MCF 10A (cell line): ENCODE results near the gene MED28. TPM values are rescaled to one million over a fixed set of nuclear protein-coding genes. Genes with fewer than 3 reads are reported as not detected.

ENCODE experiments used
- BruUV-seq: library from RNA; stranded (reverse); fragments of 400-500 nt; replicated peaks from 2 replicates; lab custom pipeline; 2021; lab: Mats Ljungman, UMichigan
- CTCF ChIA-PET: fragments of 300-600 bp; sonication (Branson Sonifier 250); formaldehyde crosslinking; extraction: SDS; loops from one replicate; lab custom pipeline; 2021; ENCODE audit warnings: antibody characterized with exemption, inconsistent platforms; lab: Yijun Ruan, JAX
- POLR2A ChIA-PET: fragments of 300-600, 350-650 bp; sonication (Branson Sonifier 250); formaldehyde crosslinking; extraction: SDS; loops from one replicate; lab custom pipeline; 2020; ENCODE audit warnings: antibody characterized with exemption, inconsistent platforms; lab: Yijun Ruan, JAX
- DNase-seq: peaks from one replicate; pipeline ENCODE4 v3.0.0-alpha.2; 2018; ENCODE audit not compliant: unreplicated experiment
- H3K27ac Mint-ChIP-seq: one replicate; pipeline ENCODE4 v1.8.0; 2022; ENCODE audit warnings: mild to moderate bottlenecking, low read depth, mixed read lengths; ENCODE audit not compliant: unreplicated experiment
- H3K27me3 Mint-ChIP-seq: one replicate; pipeline ENCODE4 v1.8.0; 2022; ENCODE audit warnings: mixed read lengths; ENCODE audit not compliant: insufficient read depth, unreplicated experiment
- H3K36me3 Mint-ChIP-seq: one replicate; pipeline ENCODE4 v1.8.0; 2022; ENCODE audit warnings: mild to moderate bottlenecking, moderate library complexity, mixed read lengths; ENCODE audit not compliant: insufficient read depth, unreplicated experiment
- H3K4me1 Mint-ChIP-seq: one replicate; pipeline ENCODE4 v1.8.0; 2022; ENCODE audit warnings: mixed read lengths; ENCODE audit not compliant: insufficient read depth, unreplicated experiment
- H3K4me3 Mint-ChIP-seq: one replicate; pipeline ENCODE4 v1.8.0; 2022; ENCODE audit warnings: mild to moderate bottlenecking, moderate library complexity, mixed read lengths; ENCODE audit not compliant: unreplicated experiment
- H3K9me3 Mint-ChIP-seq: one replicate; pipeline ENCODE4 v1.8.0; 2022; ENCODE audit warnings: mixed read lengths; ENCODE audit not compliant: unreplicated experiment
- CTCF ChIP-seq: fragments of 200-600 bp; IDR thresholded peaks from one replicate; pipeline ENCODE4 v1.8.0; 2022; ENCODE audit warnings: antibody characterized with exemption, mild to moderate bottlenecking; ENCODE audit not compliant: unreplicated experiment
- intact Hi-C: fragments of 100-400 bp; cut with micrococcal nuclease; formaldehyde crosslinking; loops from 2 replicates; pipeline ENCODE4 v1.14.1; 2022
- total RNA-seq: library from RNA; stranded (reverse); gene quantifications from 2 replicates; pipeline ENCODE4 v1.2.3, GENCODE V29; 2022

MED28 gene
- total RNA-seq, 1 experiment from 2014 or later, result 32.1 TPM

GRCh38 chr4:17680559-17681280, 66.3 kb downstream of the MED28 start:
- DNase-seq, result no peak
- no TSS peak for BruUV-seq
- ChIA-PET CTCF (no interaction called here), POLR2A (no interaction called here)
- no peak overlapping the region for H3K4me3 Mint-ChIP-seq
- intact Hi-C loops, result no loop called here
- H3K36me3 Mint-ChIP-seq, result no peaks in the 10 kb centered on the region
- no peak overlapping the region for H3K27ac Mint-ChIP-seq
- H3K9me3 Mint-ChIP-seq, result no peaks in the 10 kb centered on the region
- no peaks in the 10 kb centered on the region for H3K4me1 Mint-ChIP-seq
- TF ChIP-seq CTCF, result no peak
- no peaks in the 10 kb centered on the region for H3K27me3 Mint-ChIP-seq

DNA sequence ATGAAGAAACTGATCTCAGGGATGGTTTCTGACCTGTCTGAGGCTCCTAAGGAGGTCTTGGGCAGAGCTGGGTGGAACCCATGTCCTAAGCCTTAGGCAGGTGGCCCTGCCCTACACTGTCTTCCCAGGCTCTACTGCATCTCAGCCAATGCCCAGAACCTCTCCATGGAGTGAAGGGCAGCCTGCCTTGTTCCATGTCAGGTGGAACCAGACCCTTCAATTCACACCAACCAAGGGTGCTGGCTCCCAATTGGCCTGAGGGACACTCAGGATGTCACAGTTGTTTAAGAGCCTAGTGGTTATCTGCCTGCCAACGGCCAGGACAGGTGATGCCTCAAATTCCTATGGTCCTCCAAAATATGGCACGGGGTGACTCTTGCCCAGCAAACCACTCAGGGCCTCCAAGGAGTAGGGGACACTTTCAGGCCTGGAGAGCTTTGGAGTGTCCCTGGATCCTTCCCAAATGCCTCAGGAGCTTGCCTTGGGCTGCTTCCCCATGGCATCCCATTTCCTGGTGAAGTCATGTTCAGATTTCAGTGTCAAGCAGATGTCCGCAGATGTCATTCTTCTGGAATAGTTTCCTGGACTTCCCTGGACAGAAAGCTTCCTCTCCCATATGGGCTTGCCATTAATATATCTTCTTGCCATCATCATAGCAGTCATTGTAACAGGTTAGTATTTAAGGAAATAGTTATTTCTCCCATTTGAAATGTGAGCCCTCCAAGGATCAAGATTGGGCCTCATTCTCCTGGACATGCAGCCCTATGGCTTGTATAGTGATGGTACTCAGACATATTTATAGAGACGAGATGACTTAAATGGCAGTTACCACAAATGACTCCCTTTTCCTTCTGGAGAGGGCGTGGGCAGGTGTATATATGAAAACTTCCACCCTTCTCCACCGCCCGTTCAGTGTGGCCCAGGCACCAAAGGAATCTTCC, 67.1 kb downstream of the MED28 start:
- intact Hi-C loops, result no loop called here
- H3K9me3 Mint-ChIP-seq, result no peaks in the 10 kb centered on the region
- H3K27me3 Mint-ChIP-seq, result no peaks in the 10 kb centered on the region
- no peak for TF ChIP-seq CTCF
- H3K27ac Mint-ChIP-seq, result no peak overlapping the region
- ChIA-PET POLR2A (no interaction called here), CTCF (no interaction called here)
- no peaks in the 10 kb centered on the region for H3K4me1 Mint-ChIP-seq
- no peak for DNase-seq
- H3K4me3 Mint-ChIP-seq, result no peak overlapping the region
- BruUV-seq, result no TSS peak
- H3K36me3 Mint-ChIP-seq, result no peaks in the 10 kb centered on the region

DNA sequence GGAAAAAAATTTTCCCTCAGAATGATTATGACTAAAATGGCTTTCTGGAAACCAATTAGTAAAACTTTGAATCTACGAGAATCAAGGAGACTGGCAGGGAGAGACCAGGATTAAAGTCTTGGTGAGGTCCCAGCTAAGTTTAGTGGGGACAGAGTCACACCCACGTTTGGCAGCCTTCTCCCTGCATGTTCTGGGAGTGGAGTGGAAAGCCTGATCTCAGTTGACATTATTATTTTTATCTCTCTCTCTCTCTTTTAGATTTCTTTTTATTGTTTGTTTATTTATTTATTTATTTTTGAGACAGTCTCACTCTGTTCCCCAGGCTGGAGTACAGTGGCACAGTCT, 67.8 kb downstream of the MED28 start:
- no peaks in the 10 kb centered on the region for H3K4me1 Mint-ChIP-seq
- no peak for DNase-seq
- no peak overlapping the region for H3K4me3 Mint-ChIP-seq
- BruUV-seq, result no TSS peak
- TF ChIP-seq CTCF, result no peak
- CTCF ChIA-PET, result no interaction called here
- intact Hi-C loops, result no loop called here
- H3K36me3 Mint-ChIP-seq, result no peaks in the 10 kb centered on the region
- no peaks in the 10 kb centered on the region for H3K27me3 Mint-ChIP-seq
- POLR2A ChIA-PET, result no interaction called here
- no peak overlapping the region for H3K27ac Mint-ChIP-seq
- H3K9me3 Mint-ChIP-seq, result no peaks in the 10 kb centered on the region

Other genes starting within 250 kb of the MED28 start
- 35.2 and 39.2 TPM in 2 replicates for gene QDPR, start 102.6 kb upstream of the MED28 start, total RNA-seq
- gene CLRN2, start 99.5 kb upstream of the MED28 start, total RNA-seq, result not detected in 2 replicates
- gene LAP3, start 37.4 kb upstream of the MED28 start, total RNA-seq, result 31.0 and 45.0 TPM in 2 replicates
- gene FAM184B, start 167.0 kb downstream of the MED28 start, total RNA-seq, result not detected in 2 replicates
- gene DCAF16, start 196.1 kb downstream of the MED28 start, total RNA-seq, result 38.0 and 41.4 TPM in 2 replicates
- gene NCAPG, start 196.3 kb downstream of the MED28 start, total RNA-seq, result 23.2 and 38.6 TPM in 2 replicates